ENCODE measurements around the gene PDCD10.

PDCD10 gene

DNA sequence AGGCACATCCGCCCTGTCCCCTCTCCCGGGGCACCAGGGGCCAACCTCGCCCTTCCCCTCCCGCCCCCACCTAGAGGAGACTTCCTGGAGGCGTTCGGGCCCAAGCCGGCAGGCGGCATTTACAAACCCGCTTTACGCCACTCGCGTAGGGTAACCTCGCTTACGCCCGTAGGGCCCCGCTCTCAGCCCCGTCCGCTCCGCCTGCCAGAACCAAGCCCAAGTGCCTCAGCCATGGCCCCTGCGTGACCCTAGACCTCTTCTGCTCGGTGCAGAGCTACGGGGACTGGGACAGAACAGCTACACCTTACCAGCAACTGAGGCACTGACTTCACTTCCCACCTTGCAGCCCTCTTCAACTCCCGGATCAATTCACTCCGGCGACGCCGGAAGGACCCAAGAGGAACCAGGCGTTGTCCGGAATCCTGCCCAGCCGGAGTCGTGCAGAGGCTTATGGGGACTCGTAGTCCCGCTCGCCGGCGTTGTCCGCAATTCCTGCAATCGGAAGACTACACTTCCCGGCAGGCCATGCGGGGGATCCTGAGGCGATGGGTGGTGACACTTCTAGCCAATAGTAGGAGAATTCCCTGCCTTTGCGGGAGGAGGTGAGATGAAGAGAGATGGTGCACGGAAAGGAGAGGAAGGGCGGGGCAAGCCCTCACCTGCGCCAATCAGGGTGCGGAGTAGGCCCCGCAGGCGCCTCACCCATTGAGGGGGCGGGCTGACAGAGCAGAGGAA lies at the start of gene PDCD10:
TSS of gene PDCD10 (minus strand) at position 395 of the 735 bp plus-strand sequence. CDS start 14,735 bp downstream, outside the sequence.
- DNase-seq (ENCODE audit: low spot score): peak; percentile 98

DNA sequence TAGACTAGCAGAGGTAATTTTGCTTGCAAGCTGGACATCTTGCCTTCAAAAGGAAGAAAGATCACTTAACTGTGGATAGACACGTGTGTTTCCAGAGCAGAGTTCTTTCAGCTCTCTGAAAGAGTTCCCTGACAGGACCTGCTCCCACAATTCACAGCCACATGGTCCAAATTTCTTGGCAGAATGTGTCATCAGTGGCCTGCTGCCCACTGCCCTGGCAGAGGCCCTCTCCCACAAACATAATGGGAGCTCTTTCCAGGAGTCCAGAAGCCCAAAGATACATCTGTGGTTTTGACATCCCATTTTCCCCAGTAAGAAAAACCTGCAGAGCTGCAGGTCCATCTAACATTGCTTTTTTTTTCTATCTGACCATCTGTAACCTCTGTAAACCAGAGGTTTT lies 49.1 kb upstream of the PDCD10 start:
- no peak for DNase-seq (ENCODE audit: low spot score)

DNA sequence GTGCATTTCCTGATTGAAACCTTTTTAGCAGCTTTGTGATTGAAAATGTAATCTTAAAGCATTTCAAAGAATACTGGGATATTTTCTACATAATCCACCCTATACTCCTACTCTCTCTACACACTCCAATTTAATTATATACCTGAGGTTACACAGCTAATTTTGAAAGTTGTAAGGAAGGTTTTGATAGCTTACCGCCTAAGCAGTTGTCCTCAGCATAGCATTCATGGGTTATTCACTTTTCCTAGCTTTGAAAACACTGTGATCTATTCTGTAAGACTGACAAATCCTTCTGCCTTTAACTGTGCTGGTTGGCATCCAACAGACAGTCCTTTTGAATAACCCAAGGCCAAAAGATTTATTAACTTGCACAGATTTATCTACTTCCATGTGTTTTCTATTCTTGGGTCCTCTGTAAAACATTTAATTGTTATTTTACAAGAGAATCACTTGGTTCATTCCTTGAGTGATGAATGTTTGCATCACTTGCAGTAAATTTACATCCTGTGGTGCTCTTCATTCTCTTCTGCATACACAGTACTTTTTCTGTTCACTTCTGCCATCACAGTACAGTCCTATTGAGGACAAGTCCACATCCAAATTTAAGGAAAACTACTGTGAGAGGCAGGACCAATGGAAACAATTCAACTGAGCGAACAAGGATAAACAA lies 45.7 kb upstream of the PDCD10 start:
- no peak for DNase-seq (ENCODE audit: low spot score)

DNA sequence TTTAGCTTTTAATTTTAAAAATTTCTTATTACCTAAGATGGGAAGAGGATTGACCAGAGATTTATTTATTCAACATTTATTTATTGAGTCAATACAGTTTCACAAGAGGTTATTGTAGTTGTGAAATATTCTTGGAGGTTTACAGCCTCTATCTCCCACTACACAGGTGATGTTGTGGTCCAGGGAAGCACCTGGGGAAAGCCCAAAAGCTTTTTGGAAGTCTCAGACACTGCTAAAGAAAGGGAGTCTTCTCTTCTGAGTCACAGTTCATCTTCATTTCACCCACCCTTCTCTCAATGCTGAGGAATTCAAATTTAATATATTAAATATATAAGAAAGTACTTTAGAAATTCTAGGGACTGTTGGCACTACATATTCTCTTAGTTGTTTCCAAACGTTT lies 42.7 kb upstream of the PDCD10 start:
- DNase-seq (ENCODE audit: low spot score): no peak

DNA sequence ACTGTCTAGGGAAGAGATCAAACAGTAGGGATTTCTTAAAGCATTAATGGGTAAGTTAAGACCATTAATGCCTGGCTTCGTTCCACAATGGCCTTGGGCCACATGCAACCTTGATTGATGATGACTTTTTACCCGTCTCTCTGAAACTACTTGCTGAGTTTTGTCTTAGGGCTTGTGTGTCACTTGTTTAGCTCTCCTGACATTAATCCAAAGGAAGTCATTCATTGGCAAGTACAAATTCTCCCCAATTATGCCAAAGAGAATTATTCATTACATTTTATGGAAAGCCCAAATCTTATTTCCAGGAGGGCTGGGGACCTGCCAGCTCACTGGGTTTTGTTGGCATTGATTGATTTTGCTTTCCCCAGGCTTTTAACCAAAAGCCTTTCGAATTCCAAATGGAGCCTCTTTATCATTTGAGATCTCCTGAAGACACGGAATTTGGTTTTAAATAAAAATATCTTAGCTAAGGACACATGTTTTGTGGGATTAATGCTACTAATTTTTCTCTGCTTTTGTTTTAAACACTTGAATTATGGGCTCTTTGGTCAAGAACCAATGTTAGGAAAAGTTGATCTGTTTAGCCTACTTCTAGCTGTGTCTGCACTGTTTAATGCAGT lies 41.5 kb upstream of the PDCD10 start:
- DNase-seq (ENCODE audit: low spot score): no peak

DNA sequence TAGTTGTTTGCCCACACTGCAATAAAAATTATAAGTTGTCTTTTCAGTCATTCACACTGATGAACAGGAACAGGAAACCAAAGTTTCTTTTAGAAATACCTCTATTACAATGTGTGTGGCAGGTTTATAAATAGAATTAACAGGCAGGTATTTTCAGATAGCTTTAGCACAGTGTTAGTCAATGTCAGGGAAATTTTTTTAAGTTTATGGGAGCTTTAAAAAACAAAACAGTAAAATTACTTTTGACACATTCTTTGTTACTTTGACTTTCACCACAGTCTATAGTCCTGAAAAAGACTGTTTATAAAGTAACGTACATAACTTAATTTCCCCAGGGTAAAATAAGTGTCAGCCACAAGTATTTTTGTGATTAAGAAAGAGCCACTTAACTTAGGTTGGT lies 38.9 kb upstream of the PDCD10 start:
- DNase-seq (ENCODE audit: low spot score): no peak

DNA sequence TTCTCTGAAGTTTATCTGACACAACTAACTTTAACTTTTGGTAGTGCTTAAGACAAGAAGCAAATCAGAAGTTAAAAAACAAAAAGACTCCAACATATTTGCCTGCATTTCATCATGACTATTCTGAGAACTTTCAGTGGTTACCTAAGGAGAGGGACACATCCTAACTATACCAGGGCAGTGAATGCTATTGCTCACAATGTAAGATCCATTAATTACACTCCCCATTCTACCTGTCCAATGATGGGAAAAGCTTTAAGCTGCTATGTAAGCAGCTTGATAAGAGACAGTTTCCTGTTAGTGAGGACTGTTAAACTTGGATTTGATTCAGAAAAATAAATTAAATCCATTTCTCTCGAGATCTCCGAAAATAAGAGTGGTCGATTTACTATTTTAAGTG lies 38.3 kb upstream of the PDCD10 start:
- no peak for DNase-seq (ENCODE audit: low spot score)

GRCh38 chr3:167762296-167762695 lies 27.6 kb upstream of the PDCD10 start:
- no peak for DNase-seq (ENCODE audit: low spot score)

- no peak for DNase-seq (ENCODE audit: low spot score)
These were observed 26.6 kb upstream of the PDCD10 start for GRCh38 chr3:167761302-167761701.

- DNase-seq (ENCODE audit: low spot score): no peak
These were observed 19.4 kb upstream of the PDCD10 start for GRCh38 chr3:167754049-167754448.

GRCh38 chr3:167750272-167750971 lies 15.7 kb upstream of the PDCD10 start:
- DNase-seq (ENCODE audit: low spot score): peak; percentile 17

GRCh38 chr3:167749728-167750127 lies 15.0 kb upstream of the PDCD10 start:
- no peak for DNase-seq (ENCODE audit: low spot score)

DNA sequence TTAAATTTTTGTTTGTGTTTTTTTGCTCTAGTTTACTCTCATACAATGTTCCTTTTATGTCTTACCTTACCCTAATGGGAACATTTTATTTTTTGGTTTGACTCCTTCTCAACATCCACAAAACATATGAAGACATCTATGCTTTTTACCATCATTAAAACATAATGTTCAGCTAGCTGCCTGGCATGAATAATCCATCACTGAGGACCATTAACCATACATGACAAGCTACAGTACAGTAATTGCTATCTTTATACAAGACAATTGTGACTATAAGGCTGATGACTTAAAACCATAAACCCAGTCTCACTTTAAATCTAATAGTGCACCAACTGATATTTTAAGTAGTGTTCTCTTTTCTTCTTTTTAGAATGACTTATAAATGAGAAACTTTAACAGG lies 14.5 kb upstream of the PDCD10 start:
- DNase-seq (ENCODE audit: low spot score): no peak

DNA sequence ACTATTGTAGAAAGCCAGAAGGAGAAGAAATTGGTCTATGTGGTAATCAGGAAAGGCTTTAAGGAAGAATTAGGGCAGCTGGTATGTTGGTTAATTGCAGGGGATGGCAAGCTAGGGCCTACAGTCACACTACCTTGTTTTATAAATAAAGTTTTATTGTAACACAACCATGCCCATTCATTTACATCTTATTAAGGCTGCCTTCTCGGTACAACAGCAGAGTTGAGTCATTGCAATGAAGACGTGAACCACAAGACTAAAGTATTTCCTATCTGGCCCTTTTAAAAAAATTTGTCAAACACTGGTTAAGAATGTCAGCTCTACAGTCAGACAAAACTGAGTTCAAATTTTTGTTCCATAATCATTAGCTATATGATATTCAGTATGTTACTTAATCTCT lies 9.1 kb upstream of the PDCD10 start:
- DNase-seq (ENCODE audit: low spot score): no peak

GRCh38 chr3:167742338-167742737 lies 7.6 kb upstream of the PDCD10 start:
- DNase-seq (ENCODE audit: low spot score): no peak

DNA sequence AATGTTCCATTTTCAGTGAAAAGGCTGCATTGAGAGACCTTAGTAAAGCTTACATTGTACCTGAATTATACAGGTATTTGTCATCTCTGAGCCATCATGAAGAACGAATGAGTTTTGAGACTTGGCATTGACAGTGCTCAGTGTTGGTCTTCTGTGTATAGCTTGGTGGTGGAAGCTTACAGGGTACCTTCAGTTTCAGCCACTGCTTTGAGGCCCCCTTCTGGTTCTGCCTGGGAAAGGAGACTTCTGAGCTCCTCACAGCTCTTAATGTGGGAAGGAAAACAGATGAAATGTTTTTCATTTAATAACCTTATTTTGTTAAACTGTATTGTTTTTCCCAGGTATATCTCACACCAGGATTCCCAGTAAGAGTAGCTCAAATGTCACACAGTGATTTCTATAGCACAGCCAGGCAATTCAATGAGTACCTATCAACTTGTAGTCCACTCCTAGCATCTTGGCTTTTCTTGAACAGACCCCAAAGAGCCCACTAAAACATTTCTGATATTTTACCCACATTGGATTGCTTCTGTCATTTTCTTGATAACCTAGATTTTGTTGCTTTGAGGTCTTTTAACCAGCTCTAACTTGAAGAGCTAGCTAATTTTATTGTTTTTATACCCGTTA lies 6.4 kb upstream of the PDCD10 start:
- peak; percentile 33 for DNase-seq (ENCODE audit: low spot score)

GRCh38 chr3:167739190-167739810 lies 4.6 kb upstream of the PDCD10 start:
- no peak for DNase-seq (ENCODE audit: low spot score)

GRCh38 chr3:167738037-167738436 lies 3.3 kb upstream of the PDCD10 start:
- no peak for DNase-seq (ENCODE audit: low spot score)

DNA sequence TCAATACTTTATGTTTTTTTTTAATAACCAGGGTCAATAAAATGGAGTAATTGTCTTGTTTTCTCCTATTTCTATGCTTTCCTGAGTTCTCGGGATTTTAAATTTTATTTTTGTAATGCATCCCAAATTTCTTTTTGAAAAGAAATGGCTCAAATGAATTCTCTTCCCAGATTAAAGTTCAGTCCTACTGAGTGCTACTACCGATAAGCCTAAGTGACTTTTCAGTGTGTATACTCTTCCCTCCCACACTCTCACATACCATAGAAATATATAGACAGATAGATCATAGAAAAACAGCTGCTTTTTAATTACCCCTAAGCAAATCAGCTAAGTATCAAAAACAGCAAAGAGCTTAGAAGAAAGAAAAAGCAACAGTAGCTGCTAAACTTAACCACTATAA lies 2.3 kb upstream of the PDCD10 start:
- no peak for DNase-seq (ENCODE audit: low spot score)

DNA sequence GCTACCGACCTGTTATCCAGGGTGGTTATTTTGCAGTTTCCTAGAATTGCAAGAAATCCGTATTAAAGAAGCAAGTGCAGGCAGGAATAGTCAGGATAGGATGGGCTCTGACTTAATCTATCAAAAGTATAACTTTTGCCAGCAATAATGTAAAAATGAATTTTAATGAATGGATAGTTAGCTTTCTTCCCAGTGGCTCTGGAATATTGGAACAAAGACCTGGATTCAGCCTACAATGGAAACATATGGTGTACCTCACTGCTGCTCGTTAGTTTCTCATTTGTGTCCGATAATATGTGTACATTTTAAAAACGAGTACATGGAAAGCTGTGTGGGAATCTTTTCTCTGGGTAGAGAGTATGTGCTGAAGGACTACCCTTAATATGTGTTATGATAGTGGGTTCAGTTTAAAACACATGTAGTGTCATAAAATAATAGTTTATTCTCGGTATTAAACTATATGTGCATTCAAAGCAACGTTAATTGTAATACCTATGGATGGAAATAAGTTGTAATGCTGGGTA lies 1.6 kb upstream of the PDCD10 start:
- DNase-seq (ENCODE audit: low spot score): no peak

All from CD4-positive, alpha-beta T cell treated with Interleukin-15 for 4 hours (primary cell).